Measurements from ENCODE around the gene BBS1. TPM values are rescaled to one million over a fixed set of nuclear protein-coding genes. Genes with fewer than 3 reads are reported as not detected.
"Not testable (repeated sequence)": the region's sequence is repeated elsewhere in the genome, so short reads cannot be mapped to it uniquely, and the experiment has no call there.

BBS1 gene
- total RNA-seq, 2 donors from 2014 or later, result 9.1 to 17.5 TPM

DNA sequence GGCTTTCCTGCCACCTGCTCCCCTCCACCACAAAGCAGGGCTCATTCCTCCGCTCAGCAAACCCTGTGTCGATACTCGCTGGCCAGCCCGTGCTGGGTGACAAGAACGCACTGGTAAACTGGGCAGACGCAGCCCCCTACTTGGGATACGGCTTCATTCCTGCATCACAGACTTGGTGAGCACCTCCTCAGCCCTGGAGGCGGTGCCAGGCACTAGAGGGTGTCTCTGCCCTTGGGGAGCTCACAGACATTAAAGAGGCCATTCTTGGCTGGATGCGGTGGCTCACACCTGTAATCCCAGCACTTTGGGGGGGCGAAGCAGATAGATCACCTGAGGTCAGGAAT is 29.4 kb downstream of the BBS1 start:
- ATAC-seq (no peak), DNase-seq (ENCODE audit: low spot score in 2 of 2) (no peak)
- Mint-ChIP-seq H3K27ac (peak overlapping the region in 1 of 2 donors; percentile 81), H3K9me3 (no peaks in the 10 kb centered on the region), H3K36me3 (no peaks in the 10 kb centered on the region)

DNA sequence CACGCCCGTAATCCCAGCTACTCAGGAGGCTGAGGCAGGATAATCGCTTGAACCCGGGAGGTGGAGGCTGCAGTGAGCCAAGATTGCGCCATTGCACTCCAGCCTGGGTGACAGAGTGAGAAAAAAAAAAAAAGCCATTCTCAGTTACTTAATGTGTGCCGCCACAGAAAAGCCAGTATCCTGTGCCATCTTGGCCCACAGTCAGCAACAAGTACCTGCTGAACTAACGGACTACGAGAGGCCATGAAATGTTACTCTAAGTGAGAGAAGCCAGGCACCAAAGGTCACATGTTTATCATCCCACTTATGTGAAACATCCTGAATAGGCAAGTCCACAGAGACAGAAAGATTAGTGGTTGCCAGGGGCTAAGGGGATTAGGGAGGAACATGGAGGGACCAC is 30.2 kb downstream of the BBS1 start:
- not testable (repeated sequence) for H3K36me3 Mint-ChIP-seq; ATAC-seq; H3K9me3 Mint-ChIP-seq; DNase-seq (ENCODE audit: low spot score in 2 of 2); H3K27ac Mint-ChIP-seq

GRCh38 chr11:66541892-66542291 is 31.5 kb downstream of the BBS1 start:
- ATAC-seq, result no peak
- no peak for DNase-seq (ENCODE audit: low spot score in 2 of 2)
- Mint-ChIP-seq H3K36me3 (peaks cover 0 to 4% of the 10 kb centered on the region in 2 donors), H3K9me3 (no peaks in the 10 kb centered on the region), H3K27ac (peak overlapping the region; percentile 52 to 76)

- peaks cover 0 to 4% of the 10 kb centered on the region in 2 donors for H3K36me3 Mint-ChIP-seq
- no peak for ATAC-seq
- H3K9me3 Mint-ChIP-seq, result no peaks in the 10 kb centered on the region
- peak overlapping the region in 1 of 2 donors; percentile 76 for H3K27ac Mint-ChIP-seq
- no peak for DNase-seq (ENCODE audit: low spot score in 2 of 2)
Measured at GRCh38 chr11:66542362-66542761, 31.9 kb downstream of the BBS1 start.

GRCh38 chr11:66543263-66544107 is 33.0 kb downstream of the BBS1 start:
- Mint-ChIP-seq H3K27ac (peak overlapping the region; percentile 1 to 76), H3K9me3 (no peaks in the 10 kb centered on the region), H3K36me3 (peaks cover 0 to 4% of the 10 kb centered on the region in 2 donors)
- ATAC-seq (peak; percentile 10 to 45), DNase-seq (ENCODE audit: low spot score in 2 of 2) (peak; percentile 36 to 65)

DNA sequence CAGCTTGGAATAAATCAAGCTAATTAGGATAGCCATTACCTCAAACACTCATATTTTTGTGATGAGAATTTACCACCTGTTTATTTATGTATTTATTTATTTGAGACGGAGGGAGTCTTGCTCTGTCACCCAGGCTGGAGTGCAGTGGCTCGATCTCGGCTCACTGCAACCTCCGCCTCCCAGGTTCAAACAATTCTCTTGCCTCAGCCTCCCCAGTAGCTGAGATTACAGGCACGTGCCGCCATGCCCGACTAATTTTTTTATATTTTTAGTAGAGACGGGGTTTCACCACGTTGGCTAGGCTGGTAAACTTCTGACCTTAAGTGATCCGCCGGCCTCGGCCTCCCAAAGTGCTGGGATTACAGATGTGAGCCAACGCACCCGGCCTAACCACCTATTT is 34.5 kb downstream of the BBS1 start:
- not testable (repeated sequence) for DNase-seq (ENCODE audit: low spot score in 2 of 2); H3K9me3 Mint-ChIP-seq; ATAC-seq; H3K36me3 Mint-ChIP-seq
- peak overlapping the region; percentile 58 to 78 for H3K27ac Mint-ChIP-seq

DNA sequence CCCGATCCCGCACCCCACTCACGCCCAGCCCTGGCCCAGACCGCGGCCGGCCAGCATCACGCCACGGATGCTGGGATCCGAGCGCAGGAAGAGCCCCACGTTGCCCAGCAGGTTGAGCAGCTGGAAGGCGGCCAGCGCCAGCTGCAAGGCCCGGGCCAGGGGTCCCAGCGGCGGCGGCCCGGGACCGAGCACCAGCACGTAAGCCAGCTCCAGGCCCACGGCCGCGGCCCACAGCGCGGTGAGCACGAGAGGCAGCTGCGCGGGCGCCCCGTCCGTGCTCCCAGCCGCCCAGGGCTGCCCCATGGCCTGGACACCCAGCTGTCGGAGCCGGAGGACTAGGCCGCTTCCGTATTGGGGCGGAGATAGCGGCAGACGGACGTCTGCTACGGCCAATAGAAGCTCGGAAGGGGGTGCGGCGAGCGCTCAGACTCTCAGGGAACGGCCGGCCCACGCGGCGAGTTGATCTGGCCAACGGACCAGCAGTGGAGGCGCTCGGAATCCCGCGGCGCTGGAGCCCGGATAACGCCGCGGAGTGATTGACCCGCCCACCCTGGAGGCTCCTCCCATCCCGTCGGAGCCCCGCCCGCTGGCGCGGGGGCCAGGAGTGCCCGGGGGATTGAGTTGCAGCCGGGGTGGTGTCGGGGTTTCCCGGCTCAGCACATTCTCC is 35.4 kb downstream of the BBS1 start, which contains the start of gene ZDHHC24:
Gene ZDHHC24 (minus strand): TSS at position 348 of the 667 bp plus-strand sequence. CDS start 45 bp downstream, at position 303.
- peak within 1 kb of the TSS; percentile 58 to 78 for H3K27ac Mint-ChIP-seq
- H3K36me3 Mint-ChIP-seq, result peaks cover 0 to 4% of the 10 kb centered on the region in 2 donors
- no peaks in the 10 kb centered on the region for H3K9me3 Mint-ChIP-seq
- ATAC-seq (peak; percentile 93 to 94), DNase-seq (ENCODE audit: low spot score in 2 of 2) (peak; percentile 94 to 97)

DNA sequence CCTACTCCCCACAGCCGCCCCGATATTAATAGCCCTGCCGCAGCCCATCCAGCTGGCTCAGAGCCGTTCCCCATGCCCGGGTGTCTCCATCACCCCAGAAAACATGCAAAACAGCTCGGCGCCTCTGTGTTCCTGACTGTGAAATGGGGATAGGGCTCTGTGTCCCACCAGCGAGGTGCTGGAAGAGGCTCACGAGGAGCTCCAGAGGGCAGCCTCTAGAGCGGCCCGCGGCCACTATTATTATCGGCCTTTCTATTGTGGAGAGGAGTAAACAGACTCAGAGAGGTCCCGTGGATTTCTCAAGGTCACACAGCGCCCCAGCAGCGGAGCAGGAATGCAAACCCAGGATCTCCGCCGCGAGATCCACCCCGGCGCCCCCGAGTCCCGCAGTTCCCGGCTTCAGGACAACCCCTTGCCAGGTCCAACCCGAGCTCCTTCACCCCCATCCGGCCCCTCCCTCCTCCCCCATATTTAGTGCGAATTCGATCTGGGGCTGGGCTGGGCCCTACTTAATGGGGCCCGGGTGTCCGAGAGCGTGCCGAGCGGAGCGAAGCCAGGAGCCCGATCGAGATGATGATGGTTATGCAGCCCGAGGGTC is 36.0 kb downstream of the BBS1 start, which contains the start of gene ACTN3:
Gene ACTN3 (plus strand): TSS at position 536 of the 598 bp plus-strand sequence. CDS start 35 bp downstream, at position 571.
- H3K27ac Mint-ChIP-seq, result peak within 1 kb of the TSS; percentile 44 to 78
- peak; percentile 0 to 3 for ATAC-seq
- no peak for DNase-seq (ENCODE audit: low spot score in 2 of 2)

GRCh38 chr11:66546966-66547661 is 36.7 kb downstream of the BBS1 start:
- Mint-ChIP-seq H3K27ac (peak overlapping the region in 1 of 2 donors; percentile 76), H3K9me3 (no peaks in the 10 kb centered on the region), H3K36me3 (peaks cover 0 to 4% of the 10 kb centered on the region in 2 donors)
- DNase-seq (ENCODE audit: low spot score in 2 of 2), result no peak
- no peak for ATAC-seq

More for the DNA sequence above, 36.0 kb downstream of the BBS1 start, which contains the start of gene ACTN3:
- Mint-ChIP-seq H3K36me3 (peaks cover 0 to 4% of the 10 kb centered on the region in 2 donors), H3K9me3 (no peaks in the 10 kb centered on the region)

- no peak for ATAC-seq
- DNase-seq (ENCODE audit: low spot score in 2 of 2), result no peak
- H3K9me3 Mint-ChIP-seq, result no peaks in the 10 kb centered on the region
- H3K27ac Mint-ChIP-seq, result no peak overlapping the region
- peaks cover 0 to 4% of the 10 kb centered on the region in 2 donors for H3K36me3 Mint-ChIP-seq
Measured at GRCh38 chr11:66547662-66548009, 37.2 kb downstream of the BBS1 start.

GRCh38 chr11:66548041-66548440 is 37.6 kb downstream of the BBS1 start:
- Mint-ChIP-seq H3K9me3 (no peaks in the 10 kb centered on the region), H3K27ac (no peak overlapping the region), H3K36me3 (peaks cover 0 to 4% of the 10 kb centered on the region in 2 donors)
- ATAC-seq, result no peak
- no peak for DNase-seq (ENCODE audit: low spot score in 2 of 2)

DNA sequence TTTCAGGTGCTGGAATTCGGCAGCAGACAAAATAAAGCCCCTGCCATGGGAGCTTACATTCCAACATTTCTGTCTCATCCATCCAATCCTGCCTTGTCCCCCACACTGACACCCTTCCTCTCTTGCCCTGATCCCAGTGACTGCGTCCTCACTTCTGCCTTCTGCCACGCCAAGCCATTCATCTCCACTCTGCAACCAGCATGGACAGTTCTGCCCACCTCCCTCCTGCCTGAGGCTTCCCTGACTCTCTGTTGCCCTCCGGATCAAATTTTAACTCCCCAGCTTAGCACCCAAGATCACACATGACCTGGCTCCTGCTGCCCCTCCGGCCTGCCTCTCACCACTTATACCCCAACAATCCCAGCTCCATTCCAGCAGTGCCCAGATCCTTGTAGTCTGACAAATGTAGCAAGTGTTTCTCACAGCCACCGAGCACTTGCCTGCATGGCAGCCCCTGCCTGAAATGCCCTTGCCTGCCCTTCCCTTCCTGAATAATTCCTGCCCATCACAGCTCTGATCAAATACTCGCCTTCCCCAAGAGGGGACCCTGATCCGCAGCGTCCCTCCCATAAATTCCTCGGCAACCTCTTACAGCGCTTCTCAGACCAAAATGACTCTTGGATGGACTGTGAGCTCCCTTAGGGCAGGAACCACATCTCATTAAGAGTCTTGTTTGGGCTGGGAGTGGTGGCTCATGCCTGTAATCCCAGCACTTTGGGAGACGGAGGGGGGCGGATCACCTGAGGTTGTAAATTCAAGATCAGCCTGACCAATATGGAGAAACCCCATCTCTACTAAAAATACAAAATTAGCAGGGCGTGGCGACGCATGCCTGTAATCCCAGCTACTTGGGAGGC is 38.6 kb downstream of the BBS1 start:
- DNase-seq (ENCODE audit: low spot score in 2 of 2) (no peak), ATAC-seq (no peak)
- Mint-ChIP-seq H3K36me3 (peaks cover 0 to 4% of the 10 kb centered on the region in 2 donors), H3K27ac (no peak overlapping the region), H3K9me3 (no peaks in the 10 kb centered on the region)

GRCh38 chr11:66549696-66550095 is 39.3 kb downstream of the BBS1 start:
- peaks cover 0 to 4% of the 10 kb centered on the region in 2 donors for H3K36me3 Mint-ChIP-seq
- no peaks in the 10 kb centered on the region for H3K9me3 Mint-ChIP-seq
- DNase-seq (ENCODE audit: low spot score in 2 of 2), result no peak
- no peak for ATAC-seq
- no peak overlapping the region for H3K27ac Mint-ChIP-seq

- Mint-ChIP-seq H3K36me3 (no peaks in the 10 kb centered on the region), H3K27ac (no peak overlapping the region), H3K9me3 (no peaks in the 10 kb centered on the region)
- DNase-seq (ENCODE audit: low spot score in 2 of 2), result no peak
- ATAC-seq, result no peak
Measured at GRCh38 chr11:66550887-66551286, 40.5 kb downstream of the BBS1 start.

- no peak for DNase-seq (ENCODE audit: low spot score in 2 of 2)
- ATAC-seq, result no peak
- Mint-ChIP-seq H3K27ac (no peak overlapping the region), H3K36me3 (no peaks in the 10 kb centered on the region), H3K9me3 (no peaks in the 10 kb centered on the region)
Measured at GRCh38 chr11:66554602-66555001, 44.2 kb downstream of the BBS1 start.

GRCh38 chr11:66555416-66555815 is 45.0 kb downstream of the BBS1 start:
- Mint-ChIP-seq H3K27ac (no peak overlapping the region), H3K9me3 (no peaks in the 10 kb centered on the region), H3K36me3 (no peaks in the 10 kb centered on the region)
- DNase-seq (ENCODE audit: low spot score in 2 of 2), result no peak
- no peak for ATAC-seq

Data from activated naive CD4-positive, alpha-beta T cell treated with anti-CD3 and anti-CD28 coated beads, Interleukin-2, amount 50 U/mL, for 72 hours (primary cell).